Loucy (cell line): ENCODE results near the gene EEFSEC.

Experiments
- CTCF ChIP-seq: fragments of 200-600 bp; sonication (generic); conservative IDR thresholded peaks from 2 replicates; pipeline ENCODE4 v1.5.1; 2014; ENCODE audit warnings: mild to moderate bottlenecking, antibody characterized with exemption, low read length
- EZH2phosphoT487 ChIP-seq: fragments of 200-600 bp; IDR thresholded peaks from 2 replicates; pipeline ENCODE4 v1.6.1; 2018; ENCODE audit warnings: antibody characterized with exemption, mild to moderate bottlenecking, moderate library complexity, borderline replicate concordance

GRCh38 chr3:128347282-128347681 is 194.0 kb downstream of the EEFSEC start:
- TF ChIP-seq CTCF (no peak), EZH2phosphoT487 (no peak)
